GM19099 (cell line): Measurements from ENCODE around the gene SUFU.

Experiments used
- POLR2A ChIP-seq: IDR thresholded peaks from 3 replicates; pipeline ENCODE4 v1.6.1; 2011; ENCODE audit warnings: low read depth; ENCODE audit not compliant: insufficient read length; ENCODE audit errors: extremely low read depth

The SUFU gene

DNA sequence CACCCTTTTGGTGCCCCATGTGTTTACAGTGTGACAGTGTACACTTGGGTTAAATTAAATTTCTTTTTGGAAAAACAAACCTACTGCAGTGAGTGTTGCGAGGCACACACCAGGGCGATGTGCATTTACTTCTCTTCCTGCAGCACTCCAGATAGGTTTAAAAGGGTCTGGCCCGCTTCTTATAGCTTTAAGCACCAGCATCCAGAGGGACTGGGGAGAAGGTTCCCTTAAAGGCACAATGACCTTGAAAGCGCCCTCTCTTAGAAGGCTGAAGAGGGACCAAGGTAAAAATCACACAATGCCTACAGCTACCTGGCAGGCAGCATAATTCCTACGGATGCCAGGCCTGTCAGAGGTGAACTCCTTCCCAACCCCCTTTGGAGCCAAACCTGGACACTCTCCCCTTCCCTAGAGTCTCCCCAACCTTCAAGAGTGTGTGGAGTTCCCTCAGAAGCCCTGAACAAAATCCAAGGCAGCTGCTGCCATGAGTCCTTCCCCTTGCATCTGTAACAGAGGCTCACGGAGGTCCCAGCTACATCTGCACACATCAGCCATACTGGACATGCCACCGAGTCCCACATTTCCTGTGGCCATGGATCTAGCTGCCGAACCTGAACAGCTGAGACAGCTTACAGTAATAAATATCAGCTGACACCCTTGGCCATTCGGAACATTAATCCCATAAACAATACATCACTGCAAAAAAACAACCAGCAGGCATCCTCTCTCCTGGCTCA, 173.7 kb downstream of the SUFU start:
- no peak for TF ChIP-seq POLR2A

DNA sequence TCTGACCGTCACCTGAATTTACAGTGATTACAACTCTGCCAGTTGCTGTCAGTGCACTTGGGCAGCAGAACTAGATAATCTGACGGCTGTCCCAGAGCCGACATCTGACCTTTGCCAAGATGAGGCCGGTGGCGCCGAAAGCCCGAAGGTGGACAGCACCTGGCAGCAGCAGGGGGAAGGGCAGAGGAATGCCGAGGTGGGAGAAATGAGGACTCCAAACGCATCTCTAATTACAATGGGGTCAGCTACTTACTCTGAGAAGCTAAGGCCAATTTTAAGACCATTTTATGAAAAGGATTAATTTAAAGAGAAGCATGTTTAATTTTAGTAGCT, 174.3 kb downstream of the SUFU start:
- no peak for TF ChIP-seq POLR2A

- TF ChIP-seq POLR2A = no peak
These were observed 175.1 kb downstream of the SUFU start for GRCh38 chr10:102678842-102679289.

GRCh38 chr10:102679596-102679995, 175.8 kb downstream of the SUFU start:
- no peak for TF ChIP-seq POLR2A

DNA sequence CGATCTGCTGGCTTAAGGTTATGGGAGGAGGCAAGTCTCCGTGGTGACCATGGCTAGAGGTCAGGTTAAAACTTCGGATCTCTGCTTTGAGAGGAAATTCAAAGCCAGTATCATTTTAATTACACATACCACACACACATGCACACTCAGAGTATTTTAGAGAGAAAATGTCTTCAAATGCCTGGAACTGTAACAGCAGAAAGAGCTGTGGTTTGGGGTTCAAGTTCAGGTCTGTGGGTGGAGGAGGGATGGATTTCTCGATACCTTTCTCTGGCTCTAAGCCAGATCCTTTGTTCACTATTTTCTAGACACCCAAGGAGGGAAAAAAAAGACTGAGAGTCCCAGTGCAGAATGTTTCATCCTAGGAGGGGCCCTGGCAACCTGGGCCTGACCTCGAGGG, 177.9 kb downstream of the SUFU start:
- no peak for TF ChIP-seq POLR2A

DNA sequence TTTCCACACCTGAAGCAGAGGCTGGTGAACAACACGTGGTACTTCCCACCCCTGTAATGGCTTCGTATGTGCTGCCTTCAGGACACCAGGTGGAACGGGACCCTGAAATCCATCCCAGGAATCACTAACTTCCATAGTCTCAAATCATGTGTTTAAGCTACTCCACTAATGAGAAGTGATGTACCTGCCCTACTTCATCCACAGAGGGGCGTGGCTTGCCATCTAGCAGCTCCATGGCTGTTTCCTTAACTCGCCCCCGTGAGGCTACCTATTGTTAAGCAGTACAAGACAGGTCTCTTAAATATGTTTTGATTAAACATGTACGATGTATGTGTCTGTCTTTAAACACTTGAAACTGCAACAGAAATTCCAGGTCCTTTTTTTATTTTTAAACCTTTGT, 178.6 kb downstream of the SUFU start:
- TF ChIP-seq POLR2A = no peak

DNA sequence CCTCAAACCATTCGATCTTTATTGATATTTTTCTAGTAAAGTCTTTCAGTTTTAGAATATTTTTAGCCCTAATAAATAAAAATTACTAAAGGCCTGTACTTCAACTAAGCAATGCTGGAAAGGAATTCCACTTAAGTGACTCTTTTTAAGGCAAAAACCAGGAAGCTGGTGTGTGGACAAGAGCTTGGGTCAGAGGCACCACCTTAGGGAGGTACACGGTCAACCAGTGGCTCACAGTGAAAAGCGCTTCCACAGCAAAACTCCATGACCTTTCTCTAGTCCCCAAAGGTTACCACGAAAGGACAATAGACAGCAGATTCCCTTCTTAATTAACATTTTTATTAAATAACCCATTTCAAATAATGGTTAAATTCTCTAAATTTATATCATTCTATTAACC, 179.2 kb downstream of the SUFU start:
- no peak for TF ChIP-seq POLR2A
